CD14-positive monocyte (primary cell): ENCODE data around the gene OSTF1. TPM values are rescaled to one million over a fixed set of nuclear protein-coding genes. Genes with fewer than 3 reads are reported as not detected.

ENCODE experiments used
- DNase-seq, 3 donors: peaks; one replicate each; pipeline ENCODE4 v3.0.0-alpha.2; 2011 to 2022
- H2AFZ ChIP-seq: 2 replicates; pipeline ENCODE4 v1.6.0; 2012; ENCODE audit warnings: mild to moderate bottlenecking, low read depth, low read length, inconsistent platforms; ENCODE audit not compliant: insufficient read depth, poor library complexity, severe bottlenecking
- H3K27ac ChIP-seq, 2 donors: 1 replicate in 1 of 2; 2 replicates in 1 of 2; pipeline ENCODE4 v1.5.1; 2012 to 2013; ENCODE audit warnings: low read length in 2 of 2, control low read depth in 1 of 2, inconsistent platforms in 1 of 2, low read depth in 1 of 2, mild to moderate bottlenecking in 1 of 2
- H3K27me3 ChIP-seq, 2 donors: one replicate each; pipeline versions ENCODE4 v1.6.0 to v1.6.1; 2011 to 2013; ENCODE audit warnings: low read length in 2 of 2; ENCODE audit not compliant: control insufficient read depth in 2 of 2, insufficient read depth in 2 of 2
- H3K36me3 ChIP-seq, 2 donors: replicated peaks in 1 of 2; 1 replicate in 1 of 2; 2 replicates in 1 of 2; pipeline versions ENCODE4 v1.5.1 to v1.6.1; 2012 to 2013; ENCODE audit warnings: low read length in 2 of 2, control low read depth in 1 of 2, inconsistent platforms in 1 of 2, mild to moderate bottlenecking in 1 of 2; ENCODE audit not compliant: insufficient read depth in 2 of 2, control insufficient read depth in 1 of 2
- H3K4me1 ChIP-seq, 2 donors: 1 replicate in 1 of 2; 2 replicates in 1 of 2; pipeline versions ENCODE4 v1.5.1 to v1.6.1; 2012 to 2013; ENCODE audit warnings: low read length in 2 of 2, control low read depth in 1 of 2, inconsistent platforms in 1 of 2, mild to moderate bottlenecking in 1 of 2, moderate library complexity in 1 of 2; ENCODE audit not compliant: insufficient read depth in 2 of 2, control insufficient read depth in 1 of 2
- H3K4me2 ChIP-seq: replicated peaks from 2 replicates; pipeline ENCODE3; 2012; ENCODE audit warnings: low read length, moderate library complexity, mild to moderate bottlenecking; ENCODE audit not compliant: poor library complexity, severe bottlenecking; ENCODE audit errors: extremely low read depth
- H3K4me3 ChIP-seq, 3 experiments: fragments of 200-600 bp in 1 of 3; sonication (generic) in 1 of 3; replicated peaks in 1 of 3; 1 replicate in 2 of 3; 2 replicates in 1 of 3; pipeline ENCODE4 v1.5.1; 2011 to 2013; ENCODE audit warnings: low read length in 3 of 3, mild to moderate bottlenecking in 3 of 3, control low read depth in 2 of 3, low read depth in 2 of 3, inconsistent platforms in 1 of 3, moderate library complexity in 1 of 3
- H3K79me2 ChIP-seq: 2 replicates; pipeline ENCODE4 v1.6.0; 2012; ENCODE audit warnings: mild to moderate bottlenecking, control low read depth, inconsistent platforms, low read length, moderate library complexity; ENCODE audit not compliant: insufficient read depth
- H3K9ac ChIP-seq: 2 replicates; pipeline ENCODE4 v1.6.0; 2017; ENCODE audit warnings: low read length, mild to moderate bottlenecking; ENCODE audit not compliant: insufficient read depth, poor library complexity, severe bottlenecking
- H3K9me3 ChIP-seq, 2 donors: replicated peaks in 1 of 2; 1 replicate in 1 of 2; 2 replicates in 1 of 2; pipeline versions ENCODE4 v1.5.1 to v1.6.1; 2012 to 2013; ENCODE audit warnings: low read length in 2 of 2, control low read depth in 1 of 2; ENCODE audit not compliant: control insufficient read depth in 1 of 2, insufficient read depth in 1 of 2
- H4K20me1 ChIP-seq: 2 replicates; pipeline ENCODE4 v1.6.0; 2012; ENCODE audit warnings: mild to moderate bottlenecking, low read length, control low read depth, moderate library complexity; ENCODE audit not compliant: insufficient read depth
- H3K27ac Mint-ChIP-seq, 7 donors: one replicate each; pipeline ENCODE4 v1.8.0; 2020; ENCODE audit warnings: mild to moderate bottlenecking in 7 of 7, mixed read lengths in 7 of 7, moderate library complexity in 6 of 7, inconsistent platforms in 2 of 7
- H3K27me3 Mint-ChIP-seq, 3 donors: one replicate each; pipeline ENCODE4 v1.8.0; 2021 to 2022; ENCODE audit warnings: low read depth in 3 of 3, mild to moderate bottlenecking in 3 of 3, mixed read lengths in 3 of 3, moderate library complexity in 3 of 3, inconsistent platforms in 1 of 3
- H3K36me3 Mint-ChIP-seq, 2 donors: one replicate each; pipeline ENCODE4 v1.8.0; 2020; ENCODE audit warnings: mixed read lengths in 2 of 2, inconsistent platforms in 1 of 2, mild to moderate bottlenecking in 1 of 2
- H3K4me1 Mint-ChIP-seq: one replicate; pipeline ENCODE4 v1.8.0; 2020; ENCODE audit warnings: mild to moderate bottlenecking, mixed read lengths
- H3K4me3 Mint-ChIP-seq, 2 donors: one replicate each; pipeline ENCODE4 v1.8.0; 2020; ENCODE audit warnings: mild to moderate bottlenecking in 2 of 2, mixed read lengths in 2 of 2, moderate library complexity in 1 of 2
- H3K9me3 Mint-ChIP-seq, 7 donors: one replicate each; pipeline ENCODE4 v1.8.0; 2020 to 2022; ENCODE audit warnings: mixed read lengths in 7 of 7, mild to moderate bottlenecking in 6 of 7, moderate library complexity in 6 of 7, inconsistent platforms in 2 of 7
- CTCF ChIP-seq: fragments of 200-600 bp; IDR thresholded peaks from one replicate; pipeline ENCODE4 v1.8.0; 2022; ENCODE audit warnings: antibody characterized with exemption, mild to moderate bottlenecking
- WGBS: methylation state at CpG from one replicate; pipeline ENCODE4 v1.1.5; 2013; ENCODE audit warnings: missing lambda C conversion rate; ENCODE audit not compliant: insufficient coverage; 5-methylcytosine and 5-hydroxymethylcytosine counted together
- intact Hi-C, 2 donors: fragments of 100-400 bp; cut with micrococcal nuclease; formaldehyde crosslinking; loops; one replicate each; pipeline versions ENCODE4 v1.15.0 to v1.15.1; 2023
- polyA plus RNA-seq, 3 donors: library from polyadenylated mRNA; depleted of rRNA in 1 of 3; unstranded in 2 of 3; stranded (reverse) in 1 of 3; fragments of 300-500 nt in 2 of 3; fragments of >200 nt in 1 of 3; fragmentation: Illumina TruSeq in 2 of 3; gene quantifications; 1 replicate in 2 of 3; 2 replicates in 1 of 3; pipeline ENCODE4 v1.2.3, GENCODE V29; 2012 to 2021

The OSTF1 gene
- polyA plus RNA-seq, 3 donors = 59.8 to 296 (median 240) TPM

GRCh38 chr9:75051285-75051684 lies 37.0 kb upstream of the OSTF1 start:
- Histone ChIP-seq H4K20me1 (no peaks in the 10 kb centered on the region), H3K9ac (no peak overlapping the region), H3K27me3 (no peaks in the 10 kb centered on the region), H3K79me2 (no peaks in the 10 kb centered on the region), H3K4me2 (no peak overlapping the region), H3K36me3 (no peaks in the 10 kb centered on the region), H3K9me3 (no peaks in the 10 kb centered on the region), H2AFZ (no peak overlapping the region), H3K4me1 (no peaks in the 10 kb centered on the region), H3K4me3 (no peak overlapping the region), H3K27ac (no peak overlapping the region)
- H3K4me1 Mint-ChIP-seq = no peaks in the 10 kb centered on the region
- no peak for DNase-seq
- intact Hi-C loops = no loop called here
- no peak overlapping the region for H3K4me3 Mint-ChIP-seq
- H3K36me3 Mint-ChIP-seq = no peaks in the 10 kb centered on the region
- TF ChIP-seq CTCF = no peak
- peaks cover 0 to 1% (median 0%) of the 10 kb centered on the region in 3 donors for H3K27me3 Mint-ChIP-seq
- H3K9me3 Mint-ChIP-seq = peaks cover 0 to 11% (median 3%) of the 10 kb centered on the region in 7 donors
- H3K27ac Mint-ChIP-seq = no peak overlapping the region

GRCh38 chr9:75053869-75054268 lies 34.4 kb upstream of the OSTF1 start:
- Histone ChIP-seq H2AFZ (no peak overlapping the region), H3K4me1 (no peaks in the 10 kb centered on the region), H3K4me3 (no peak overlapping the region), H4K20me1 (no peaks in the 10 kb centered on the region), H3K4me2 (no peak overlapping the region), H3K27me3 (no peaks in the 10 kb centered on the region), H3K36me3 (no peaks in the 10 kb centered on the region), H3K9me3 (peaks cover 0 to 3% of the 10 kb centered on the region in 2 donors), H3K79me2 (no peaks in the 10 kb centered on the region), H3K27ac (no peak overlapping the region), H3K9ac (no peak overlapping the region)
- peaks cover 0 to 11% (median 6%) of the 10 kb centered on the region in 7 donors for H3K9me3 Mint-ChIP-seq
- no peak for DNase-seq
- peaks cover 0 to 1% (median 0%) of the 10 kb centered on the region in 3 donors for H3K27me3 Mint-ChIP-seq
- H3K4me3 Mint-ChIP-seq = no peak overlapping the region
- H3K4me1 Mint-ChIP-seq = no peaks in the 10 kb centered on the region
- H3K36me3 Mint-ChIP-seq = no peaks in the 10 kb centered on the region
- no peak overlapping the region for H3K27ac Mint-ChIP-seq
- intact Hi-C loops = no loop called here
- TF ChIP-seq CTCF = no peak
- WGBS = 100% methylated on average over 1 of the region's 1 CpG
